Neural cell (in vitro differentiated cells): Measurements from ENCODE around the gene PAK1. TPM values are rescaled to one million over a fixed set of nuclear protein-coding genes. Genes with fewer than 3 reads are reported as not detected.

Experiments
- H2AFZ ChIP-seq: fragments of 200-600, 300-800 bp; sonication (generic), shearing (Covaris generic); 2 replicates; pipeline ENCODE4 v1.6.0; 2014; ENCODE audit warnings: low read depth, mild to moderate bottlenecking, antibody characterized with exemption, low read length, moderate library complexity
- H3F3A ChIP-seq: fragments of 200-600 bp; shearing (Covaris generic); 2 replicates; pipeline ENCODE4 v1.6.1; 2016; ENCODE audit warnings: mild to moderate bottlenecking, moderate library complexity, mixed read lengths, antibody characterized with exemption, low read length; ENCODE audit not compliant: insufficient read depth, poor library complexity, severe bottlenecking
- H3K27ac ChIP-seq: fragments of 200-600, 300-800 bp; sonication (generic), shearing (Covaris generic); 2 replicates; pipeline ENCODE4 v1.5.1; 2014; ENCODE audit warnings: mild to moderate bottlenecking, low read length, moderate library complexity
- H3K27me3 ChIP-seq: fragments of 300-800, 200-600 bp; sonication (generic), shearing (Covaris generic); 2 replicates; pipeline ENCODE4 v1.6.0; 2014; ENCODE audit warnings: mild to moderate bottlenecking, low read depth, low read length, moderate library complexity; ENCODE audit not compliant: insufficient read depth
- H3K36me3 ChIP-seq: fragments of 300-800, 200-600 bp; sonication (generic), shearing (Covaris generic); 2 replicates; pipeline ENCODE4 v1.5.1; 2014; ENCODE audit warnings: mild to moderate bottlenecking, antibody characterized with exemption, low read length, moderate library complexity; ENCODE audit not compliant: insufficient read depth
- H3K4me2 ChIP-seq: fragments of 300-800, 200-600 bp; sonication (generic), shearing (Covaris generic); 2 replicates; pipeline ENCODE4 v1.6.0; 2014; ENCODE audit warnings: mild to moderate bottlenecking, low read length
- H3K4me3 ChIP-seq: fragments of 300-800, 200-600 bp; sonication (generic), shearing (Covaris generic); 2 replicates; pipeline ENCODE4 v1.5.1; 2014; ENCODE audit warnings: mild to moderate bottlenecking, low read length, moderate library complexity
- H3K79me2 ChIP-seq: fragments of 200-600 bp; shearing (Covaris generic); replicated peaks from 2 replicates; pipeline ENCODE4 v1.6.0; 2014; ENCODE audit warnings: mild to moderate bottlenecking, low read length, moderate library complexity; ENCODE audit not compliant: insufficient read depth
- H3K9ac ChIP-seq: fragments of 300-800, 200-600 bp; sonication (generic), shearing (Covaris generic); 2 replicates; pipeline ENCODE4 v1.6.1; 2016; ENCODE audit warnings: mild to moderate bottlenecking, low read length, mixed read lengths
- H3K9me2 ChIP-seq: fragments of 200-600 bp; shearing (Covaris generic); 2 replicates; pipeline ENCODE4 v1.6.1; 2016; ENCODE audit warnings: mild to moderate bottlenecking, low read length, mixed read lengths; ENCODE audit not compliant: insufficient read depth
- H3K9me3 ChIP-seq: fragments of 200-600, 300-800 bp; sonication (generic), shearing (Covaris generic); 2 replicates; pipeline ENCODE4 v1.6.1; 2016; ENCODE audit warnings: mild to moderate bottlenecking, mixed run types, low read length, moderate library complexity, mixed read lengths
- H4K20me1 ChIP-seq: fragments of 200-600 bp; shearing (Covaris generic); 2 replicates; pipeline ENCODE4 v1.6.1; 2016; ENCODE audit warnings: mild to moderate bottlenecking, mixed run types; ENCODE audit not compliant: insufficient read depth
- CTCF ChIP-seq: fragments of 450-650 bp; IDR thresholded peaks from 2 replicates; pipeline ENCODE4 v1.5.1; 2014; ENCODE audit warnings: antibody characterized with exemption, mild to moderate bottlenecking, moderate library complexity; ENCODE audit not compliant: poor library complexity, severe bottlenecking
- EP300 ChIP-seq: fragments of 450-650 bp; conservative IDR thresholded peaks from 2 replicates; pipeline ENCODE4 v1.6.1; 2014; ENCODE audit warnings: antibody characterized with exemption, mild to moderate bottlenecking, moderate library complexity; ENCODE audit not compliant: poor library complexity, severe bottlenecking
- EZH2 ChIP-seq: fragments of 200-600, 300-800 bp; shearing (Covaris generic), sonication (generic); IDR thresholded peaks from 2 replicates; pipeline ENCODE4 v1.6.1; 2014; ENCODE audit warnings: antibody characterized with exemption, low read length, borderline replicate concordance, mild to moderate bottlenecking; ENCODE audit not compliant: insufficient read depth, poor library complexity, severe bottlenecking
- MXI1 ChIP-seq: fragments of 450-650 bp; conservative IDR thresholded peaks from 2 replicates; pipeline ENCODE4 v1.6.1; 2014; ENCODE audit warnings: antibody characterized with exemption, mild to moderate bottlenecking; ENCODE audit not compliant: poor library complexity, severe bottlenecking
- POLR2AphosphoS5 ChIP-seq: IDR thresholded peaks from 2 replicates; pipeline ENCODE4 v1.6.1; 2012
- RAD21 ChIP-seq: fragments of 450-650 bp; conservative IDR thresholded peaks from 2 replicates; pipeline ENCODE4 v1.6.1; 2014; ENCODE audit warnings: antibody characterized with exemption, mild to moderate bottlenecking, moderate library complexity
- REST ChIP-seq: IDR thresholded peaks from 2 replicates; pipeline ENCODE4 v1.6.1; 2012; ENCODE audit warnings: borderline replicate concordance
- SMC3 ChIP-seq: fragments of 450-650 bp; conservative IDR thresholded peaks from 2 replicates; pipeline ENCODE4 v1.6.1; 2014; ENCODE audit warnings: antibody characterized with exemption, mild to moderate bottlenecking, moderate library complexity; ENCODE audit not compliant: poor library complexity
- TAF1 ChIP-seq: IDR thresholded peaks from 2 replicates; pipeline ENCODE4 v1.6.1; 2012; ENCODE audit warnings: low read depth
- polyA plus RNA-seq: library from polyadenylated mRNA; depleted of rRNA; stranded (reverse); fragments of >200 nt; gene quantifications from 2 replicates; pipeline ENCODE4 v1.2.3, GENCODE V29; 2014

The PAK1 gene
- polyA plus RNA-seq, 1 donor from 2014 or later: 65.2 TPM

DNA sequence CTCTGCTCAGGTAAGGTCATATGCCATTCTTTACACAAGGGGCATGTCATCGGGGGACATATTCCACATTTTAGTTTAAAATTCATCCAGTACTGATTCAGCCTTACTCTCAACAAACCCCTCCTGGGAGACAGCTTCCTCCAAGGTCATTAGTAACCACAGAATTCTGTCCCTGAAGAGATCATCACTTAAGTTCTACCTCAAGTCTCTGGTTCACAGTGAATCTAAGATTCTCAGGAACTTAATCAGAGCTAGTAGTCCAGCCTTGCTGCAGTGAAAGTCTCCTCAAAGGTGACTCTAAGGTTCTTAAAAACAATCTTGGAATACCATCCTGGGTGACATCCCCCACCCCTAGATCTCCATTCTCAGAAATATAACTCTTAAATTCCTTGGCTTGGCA, 153.5 kb downstream of the PAK1 start:
- Histone ChIP-seq H3K9me2 (no peaks in the 10 kb centered on the region), H3K79me2 (no peaks in the 10 kb centered on the region), H3K4me2 (no peak overlapping the region), H3K27me3 (no peaks in the 10 kb centered on the region), H3K36me3 (peaks cover 4% of the 10 kb centered on the region), H3K4me3 (no peak overlapping the region), H3K9me3 (no peaks in the 10 kb centered on the region), H3K9ac (no peak overlapping the region), H2AFZ (no peak overlapping the region), H3F3A (no peaks in the 10 kb centered on the region), H4K20me1 (no peaks in the 10 kb centered on the region), H3K27ac (no peak overlapping the region)
- no peak for TF ChIP-seq RAD21
- no peak for TF ChIP-seq SMC3

GRCh38 chr11:77318600-77318999, 155.3 kb downstream of the PAK1 start:
- Histone ChIP-seq H3K36me3 (peaks cover 4% of the 10 kb centered on the region), H3F3A (no peaks in the 10 kb centered on the region), H3K27ac (no peak overlapping the region), H3K9me2 (no peaks in the 10 kb centered on the region), H3K9ac (no peak overlapping the region), H3K9me3 (no peaks in the 10 kb centered on the region), H2AFZ (no peak overlapping the region), H3K27me3 (no peaks in the 10 kb centered on the region), H3K79me2 (no peaks in the 10 kb centered on the region), H3K4me3 (no peak overlapping the region), H4K20me1 (no peaks in the 10 kb centered on the region), H3K4me2 (no peak overlapping the region)
- TF ChIP-seq EZH2: no peak

DNA sequence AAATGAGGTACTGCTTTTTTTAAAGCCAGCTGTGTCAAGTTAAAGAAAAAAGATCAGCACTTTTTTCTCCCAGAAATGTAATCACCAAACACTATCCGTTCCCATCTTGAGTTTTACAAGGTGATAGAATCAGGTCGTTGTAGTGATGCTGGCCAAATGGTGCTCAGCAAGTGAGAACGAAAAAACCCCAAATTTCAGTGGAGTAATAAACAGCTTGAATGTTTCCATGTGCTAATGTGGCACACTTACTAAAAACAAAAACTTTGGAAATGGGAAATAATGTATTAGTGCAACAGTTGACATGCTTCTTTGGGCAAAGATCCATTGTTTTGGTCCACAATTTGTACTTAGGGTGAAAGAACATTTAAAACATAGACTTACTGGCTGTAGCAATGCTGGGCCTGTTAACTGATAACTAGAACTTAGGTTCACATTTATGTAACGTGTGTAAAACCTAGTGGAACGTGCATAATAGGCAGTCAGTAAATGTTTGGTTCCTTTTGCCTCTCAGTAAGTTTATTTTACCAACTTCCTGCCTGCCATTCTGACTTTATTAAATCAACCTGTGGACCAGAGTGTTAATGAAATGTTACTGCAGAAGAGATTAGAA, 157.1 kb downstream of the PAK1 start:
- no peaks in the 10 kb centered on the region for H3F3A ChIP-seq
- H3K79me2 ChIP-seq: no peaks in the 10 kb centered on the region
- no peak for TF ChIP-seq RAD21
- no peak for TF ChIP-seq REST
- no peak for TF ChIP-seq MXI1
- TF ChIP-seq SMC3: no peak
- no peak for TF ChIP-seq TAF1
- no peak for TF ChIP-seq EZH2
- no peak for TF ChIP-seq POLR2AphosphoS5
- no peak for TF ChIP-seq CTCF
- no peak for TF ChIP-seq EP300
- no peak overlapping the region for H3K4me2 ChIP-seq
- no peaks in the 10 kb centered on the region for H3K9me2 ChIP-seq
- H3K9me3 ChIP-seq: no peaks in the 10 kb centered on the region
- no peaks in the 10 kb centered on the region for H3K27me3 ChIP-seq
- no peaks in the 10 kb centered on the region for H4K20me1 ChIP-seq
- H3K9ac ChIP-seq: no peak overlapping the region
- H2AFZ ChIP-seq: no peak overlapping the region
- H3K27ac ChIP-seq: no peak overlapping the region
- no peak overlapping the region for H3K4me3 ChIP-seq
- H3K36me3 ChIP-seq: no peaks in the 10 kb centered on the region
